ENCODE results near the gene C4BPA.

C4BPA gene

DNA sequence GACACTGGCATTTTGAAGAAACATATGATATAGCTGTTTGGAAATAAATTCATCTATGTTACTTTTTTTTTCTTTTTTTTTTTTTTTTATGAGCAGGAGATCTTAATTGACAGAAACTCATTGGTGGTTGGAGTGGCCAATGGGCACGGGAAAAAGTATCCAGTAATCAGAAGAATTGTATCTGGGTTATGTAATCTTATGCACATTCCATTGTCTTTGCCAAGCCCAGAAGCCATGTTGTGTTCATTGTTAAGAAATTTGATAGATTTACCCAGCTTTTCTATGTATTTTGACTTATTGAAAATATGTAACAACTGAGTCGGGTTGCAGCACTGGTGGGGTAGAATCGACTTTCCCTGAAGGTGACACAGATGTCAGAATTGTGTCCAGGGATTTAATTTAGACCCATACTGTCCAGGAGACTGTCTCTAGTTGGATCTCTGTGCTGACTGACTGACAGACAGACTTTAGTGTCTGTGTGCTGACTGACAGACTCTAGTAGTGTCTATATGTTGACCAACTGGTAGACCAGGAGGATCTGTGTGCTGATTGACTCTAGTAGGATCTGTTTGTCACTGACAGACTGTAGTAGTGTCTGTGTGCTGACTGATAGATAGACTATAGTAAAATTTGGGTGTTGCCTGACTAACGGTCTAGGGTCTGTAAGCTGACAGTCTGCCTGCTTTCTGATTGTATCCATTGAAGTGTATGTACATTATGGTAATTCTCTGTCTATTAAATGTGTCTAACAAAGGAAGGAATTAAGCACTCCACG is 27.7 kb upstream of the C4BPA start:
- no peak for TF ChIP-seq CTCF (IDR thresholded peaks at IDR 0.05; ENCODE audit: insufficient read depth, low read depth, low read length, missing control alignments)
- H3K4me3 ChIP-seq (ENCODE audit: low read depth, low read length): no peak overlapping the region
- no peak for DNase-seq (ENCODE audit: low read depth)

GRCh38 chr1:207077012-207077411 is 27.0 kb upstream of the C4BPA start:
- TF ChIP-seq CTCF (IDR thresholded peaks at IDR 0.05; ENCODE audit: insufficient read depth, low read depth, low read length, missing control alignments): no peak
- H3K4me3 ChIP-seq (ENCODE audit: low read depth, low read length): no peak overlapping the region
- DNase-seq (ENCODE audit: low read depth): no peak

- TF ChIP-seq CTCF (IDR thresholded peaks at IDR 0.05; ENCODE audit: insufficient read depth, low read depth, low read length, missing control alignments): peak; percentile 89
- DNase-seq (ENCODE audit: low read depth): peak; percentile 82
- no peak overlapping the region for H3K4me3 ChIP-seq (ENCODE audit: low read depth, low read length)
Observed at GRCh38 chr1:207077470-207078377, 26.3 kb upstream of the C4BPA start.

- DNase-seq (ENCODE audit: low read depth): no peak
- TF ChIP-seq CTCF (IDR thresholded peaks at IDR 0.05; ENCODE audit: insufficient read depth, low read depth, low read length, missing control alignments): no peak
Observed at GRCh38 chr1:207078578-207079132, 25.4 kb upstream of the C4BPA start.

DNA sequence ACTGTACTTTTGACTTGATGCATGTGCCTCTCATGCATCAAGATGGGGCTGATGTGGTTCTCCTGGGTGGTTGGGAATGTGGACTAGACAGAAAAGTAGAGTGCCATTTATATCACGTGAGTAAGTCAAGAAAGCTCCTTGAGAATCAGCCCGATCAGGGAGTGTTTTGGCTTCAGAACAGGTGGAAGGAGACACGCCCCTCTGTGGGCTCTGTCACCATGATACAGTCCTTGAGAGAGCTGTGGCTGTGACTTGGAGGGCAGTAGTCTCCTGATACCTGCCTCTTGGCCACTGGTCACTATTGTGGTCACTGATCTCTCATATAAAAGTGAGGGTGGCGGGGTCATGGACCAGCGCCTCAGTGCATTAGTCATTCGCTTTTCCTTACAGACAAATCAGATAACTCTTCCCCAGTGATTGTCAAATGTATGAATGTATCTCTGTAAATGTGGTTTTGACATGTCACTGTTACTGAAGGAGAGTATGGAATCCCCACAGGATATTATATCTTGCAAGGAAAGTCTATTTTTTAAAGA is 24.3 kb upstream of the C4BPA start:
- no peak for TF ChIP-seq CTCF (IDR thresholded peaks at IDR 0.05; ENCODE audit: insufficient read depth, low read depth, low read length, missing control alignments)
- no peak for DNase-seq (ENCODE audit: low read depth)
- no peak overlapping the region for H3K4me3 ChIP-seq (ENCODE audit: low read depth, low read length)

More at GRCh38 chr1:207078578-207079132, 25.4 kb upstream of the C4BPA start:
- H3K4me3 ChIP-seq (ENCODE audit: low read depth, low read length): no peak overlapping the region

DNA sequence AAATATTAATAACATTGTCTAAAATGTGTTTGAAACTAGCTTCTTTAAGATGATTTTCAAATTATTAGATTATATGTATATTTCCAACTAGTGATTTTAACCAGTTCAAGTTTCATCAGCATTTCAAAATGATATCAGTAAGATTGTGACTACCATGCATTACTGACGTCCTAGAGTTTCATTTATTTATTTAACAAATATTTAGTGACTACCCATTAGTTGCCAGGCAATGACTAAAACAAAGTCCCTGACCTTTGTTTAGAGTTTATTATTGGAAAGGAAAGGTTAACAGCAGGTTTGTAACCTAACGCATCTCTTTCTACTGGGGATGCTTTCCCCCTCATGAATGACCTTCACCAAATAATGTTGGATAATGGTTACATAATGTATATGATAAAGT is 22.9 kb upstream of the C4BPA start:
- H3K4me3 ChIP-seq (ENCODE audit: low read depth, low read length): no peak overlapping the region
- no peak for TF ChIP-seq CTCF (IDR thresholded peaks at IDR 0.05; ENCODE audit: insufficient read depth, low read depth, low read length, missing control alignments)
- DNase-seq (ENCODE audit: low read depth): no peak
